HG03521 (cell line): Measurements from ENCODE around the gene OR4D2.
"Not testable (repeated sequence)": the region's sequence is repeated elsewhere in the genome, so short reads cannot be mapped to it uniquely, and the experiment has no call there.

Experiments used
- ATAC-seq: cut with Tn5 transposase; IDR thresholded peaks from one replicate; pipeline ENCODE4 v1.9.1; 2021; ENCODE audit warnings: mild to moderate bottlenecking, moderate library complexity; ENCODE audit not compliant: unreplicated experiment

OR4D2 gene

DNA sequence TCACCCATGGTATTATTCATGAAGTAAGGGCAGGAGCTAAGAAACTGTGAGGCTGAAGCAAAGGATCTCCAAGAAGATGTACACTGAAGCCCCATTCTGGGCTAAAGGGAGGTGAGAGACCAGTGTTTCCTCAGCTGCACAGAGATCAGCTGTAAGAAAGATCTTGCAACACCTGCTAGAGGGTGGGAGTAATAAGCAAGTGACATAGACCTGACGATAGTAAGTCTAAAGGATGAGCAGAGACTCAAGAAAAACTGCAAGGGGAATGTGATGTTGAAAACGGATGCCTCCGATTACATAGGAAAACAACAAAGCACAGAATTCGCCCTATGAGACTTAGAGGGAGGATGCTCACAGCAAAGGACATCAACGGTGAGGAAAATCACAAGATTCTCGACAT, at the start of gene OR4D2:
TSS of gene OR4D2 (plus strand) at position 301 of the 400 bp plus-strand sequence. CDS start 2,674 bp downstream, outside the sequence.
- no peak for ATAC-seq

DNA sequence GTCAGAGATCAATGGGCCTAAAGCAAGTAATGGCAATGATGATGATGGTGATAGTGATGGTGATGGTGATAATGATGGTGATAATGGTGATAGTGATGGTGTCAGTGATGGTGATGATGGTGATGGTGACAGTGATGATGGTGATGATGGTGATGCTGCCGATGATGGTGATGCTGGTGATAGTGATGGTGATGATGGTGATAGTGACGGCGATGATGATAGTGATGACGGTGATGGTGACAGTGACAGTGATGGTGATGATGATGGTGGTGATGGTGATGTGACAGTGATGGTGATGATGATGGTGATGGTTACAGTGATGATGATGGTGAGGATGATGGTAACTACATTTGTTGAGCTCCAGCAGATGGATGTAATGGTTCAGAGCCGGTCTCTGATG, 49.4 kb upstream of the OR4D2 start:
- ATAC-seq: no peak

DNA sequence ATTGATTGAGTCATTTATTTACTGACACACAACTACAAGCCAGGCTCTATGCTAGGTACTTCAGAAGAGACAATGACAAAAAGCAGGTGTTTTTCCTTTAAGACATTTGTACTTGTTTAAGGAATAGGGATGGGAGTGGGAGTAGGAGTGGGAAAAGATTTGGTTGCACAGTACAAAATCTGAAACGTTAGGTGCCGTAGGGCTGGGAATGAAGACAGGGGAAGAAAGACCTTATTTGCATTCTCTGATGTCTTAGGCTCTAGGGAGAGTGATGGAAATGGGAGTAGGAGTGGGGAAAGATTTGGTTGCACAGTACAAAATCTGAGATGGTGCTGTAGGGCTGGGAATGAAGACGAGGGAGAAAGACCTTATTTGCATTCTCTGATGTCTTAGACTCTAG, 47.3 kb upstream of the OR4D2 start:
- no peak for ATAC-seq

DNA sequence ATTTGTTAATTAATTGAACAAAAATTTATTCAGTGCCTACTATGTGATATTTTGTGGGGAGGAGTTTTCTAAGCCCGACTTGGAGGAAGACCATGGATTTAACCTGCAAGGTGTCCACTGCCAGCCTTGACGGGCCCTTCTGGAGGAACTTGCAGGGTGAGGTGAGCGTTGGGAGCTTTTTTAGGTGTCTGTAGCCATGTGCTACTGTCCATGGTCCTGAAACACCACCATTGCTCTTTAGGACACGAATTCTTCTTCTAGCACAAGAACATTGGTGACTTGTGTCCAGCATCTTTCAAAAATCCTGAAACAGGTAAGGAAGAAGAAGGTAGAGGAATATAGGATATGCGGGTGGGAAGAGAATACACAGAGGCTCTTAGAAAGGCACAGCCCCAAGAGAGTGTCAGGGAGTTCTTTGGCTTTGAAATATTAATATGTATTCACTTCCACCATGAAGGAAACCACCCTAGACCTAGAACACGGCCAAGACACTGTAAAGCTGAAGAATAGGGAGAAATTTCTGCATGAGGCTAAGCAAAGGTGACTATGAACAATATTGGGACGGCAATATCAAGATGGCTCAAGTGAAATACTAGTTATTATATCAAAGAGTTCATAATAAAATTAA, 46.5 kb upstream of the OR4D2 start:
- ATAC-seq: no peak

DNA sequence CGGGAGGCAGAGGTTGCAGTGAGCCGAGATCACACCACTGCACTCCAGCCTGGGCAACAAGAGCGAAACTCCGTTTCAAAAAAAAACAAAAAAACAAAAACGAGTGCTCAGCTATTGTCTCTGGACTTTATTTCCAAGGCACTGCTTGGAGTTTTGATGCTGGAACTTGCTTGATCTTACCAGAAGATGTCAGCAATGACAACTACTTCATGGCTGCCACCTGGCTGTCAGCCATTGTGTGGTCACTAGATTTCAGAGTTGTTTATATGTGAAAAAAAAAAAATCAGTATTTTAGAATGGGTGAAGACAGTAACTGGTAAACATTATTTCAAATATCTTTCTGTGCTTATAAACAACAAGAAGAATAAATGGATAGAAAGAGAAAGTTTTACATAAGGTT, 44.9 kb upstream of the OR4D2 start:
- no peak for ATAC-seq

DNA sequence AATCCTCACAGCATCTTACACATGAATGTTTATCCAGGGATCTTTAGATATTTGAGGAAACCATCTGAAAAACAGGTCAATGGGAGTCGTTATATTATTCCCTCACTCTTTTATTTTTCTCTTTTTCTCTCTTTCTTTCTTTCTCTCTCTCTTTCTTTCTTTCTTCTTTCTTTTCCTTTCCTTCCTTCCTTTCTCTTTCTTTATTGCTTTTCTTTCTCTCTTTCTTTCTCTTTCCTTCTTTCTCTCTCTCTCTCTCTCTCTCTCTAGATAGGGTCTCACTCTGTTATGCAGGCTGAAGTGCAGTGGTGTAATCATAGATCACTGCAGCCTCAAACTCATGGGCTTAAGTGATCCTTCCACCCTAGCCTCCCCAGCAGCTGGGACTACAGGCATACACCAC, 38.9 kb upstream of the OR4D2 start:
- ATAC-seq: no peak

DNA sequence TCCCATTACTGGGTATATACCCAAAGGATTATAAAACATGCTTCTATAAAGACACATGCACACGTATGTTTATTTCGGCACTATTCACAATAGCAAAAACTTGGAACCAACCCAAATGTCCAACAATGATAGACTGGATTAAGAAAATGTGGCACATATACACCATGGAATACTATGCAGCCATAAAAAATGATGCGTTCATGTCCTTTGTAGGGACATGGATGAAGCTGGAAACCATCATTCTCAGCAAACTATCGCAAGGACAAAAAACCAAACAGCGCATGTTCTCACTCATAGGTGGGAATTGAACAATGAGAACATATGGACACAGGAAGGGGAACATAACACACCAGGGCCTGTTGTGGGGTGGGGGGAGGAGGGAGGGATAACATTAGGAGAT, 34.1 kb upstream of the OR4D2 start:
- ATAC-seq: not testable (repeated sequence)

DNA sequence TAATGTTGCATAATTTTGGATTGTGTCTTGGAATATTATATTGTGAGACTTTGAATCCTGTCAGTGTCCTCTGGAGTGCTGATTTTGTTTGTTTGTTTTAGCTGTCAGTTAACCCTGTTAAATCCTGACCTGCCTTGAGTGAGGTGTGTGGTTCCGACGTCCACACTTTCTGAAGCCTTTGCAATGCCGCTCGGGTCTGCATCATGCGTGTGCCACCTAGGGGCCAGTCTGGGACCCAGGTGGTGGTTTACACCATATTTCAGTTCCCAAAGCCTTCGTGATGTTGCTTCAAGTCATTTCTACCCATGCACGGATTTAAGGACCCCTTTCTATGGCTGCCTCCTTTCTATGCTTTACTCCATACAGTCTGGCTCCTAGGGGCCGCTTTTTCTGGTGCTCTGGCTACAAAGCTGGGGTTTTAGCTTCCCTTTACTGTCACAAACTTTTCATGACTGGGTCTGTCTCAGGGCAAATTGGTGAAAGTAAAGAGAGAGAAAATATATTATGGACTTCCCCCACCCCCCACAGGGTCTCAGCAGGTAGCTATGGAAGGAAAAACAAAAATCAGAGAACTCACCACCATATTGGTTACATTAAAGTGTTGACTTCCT, 30.0 kb upstream of the OR4D2 start:
- no peak for ATAC-seq

DNA sequence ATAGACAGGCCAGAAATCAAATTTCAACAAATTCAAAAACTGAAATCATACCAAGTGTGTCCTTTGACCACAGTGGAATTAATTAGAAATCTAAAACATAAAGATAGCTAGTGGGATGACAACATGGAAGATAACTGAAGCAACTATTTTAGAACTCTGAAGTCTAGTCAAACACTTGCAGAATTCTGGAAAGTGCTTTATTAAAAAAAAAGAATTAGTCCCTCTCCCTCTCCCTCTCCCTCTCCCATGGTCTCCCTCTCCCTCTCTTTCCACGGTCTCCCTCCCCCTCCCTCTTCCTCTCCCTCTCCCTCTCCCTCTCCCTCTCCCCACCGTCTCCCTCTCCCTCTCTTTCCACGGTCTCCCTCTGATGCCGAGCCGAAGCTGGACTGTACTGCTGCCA, 25.3 kb upstream of the OR4D2 start:
- no peak for ATAC-seq

DNA sequence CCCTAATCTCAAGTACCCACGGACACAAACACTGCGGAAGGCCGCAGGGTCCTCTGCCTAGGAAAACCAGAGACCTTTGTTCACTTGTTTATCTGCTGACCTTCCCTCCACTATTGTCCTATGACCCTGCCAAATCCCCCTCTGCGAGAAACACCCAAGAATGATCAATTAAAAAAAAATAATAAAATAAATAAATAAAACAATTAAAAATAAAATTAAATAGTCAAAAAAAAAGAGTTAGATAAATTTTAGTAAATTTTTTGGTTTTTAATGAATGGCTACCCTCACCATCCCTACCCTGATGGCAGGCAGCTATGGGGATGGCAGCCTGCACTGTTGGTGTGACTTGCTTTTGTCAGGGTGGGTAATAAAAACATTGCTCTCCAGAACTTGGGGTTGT, 23.4 kb upstream of the OR4D2 start:
- ATAC-seq: not testable (repeated sequence)

DNA sequence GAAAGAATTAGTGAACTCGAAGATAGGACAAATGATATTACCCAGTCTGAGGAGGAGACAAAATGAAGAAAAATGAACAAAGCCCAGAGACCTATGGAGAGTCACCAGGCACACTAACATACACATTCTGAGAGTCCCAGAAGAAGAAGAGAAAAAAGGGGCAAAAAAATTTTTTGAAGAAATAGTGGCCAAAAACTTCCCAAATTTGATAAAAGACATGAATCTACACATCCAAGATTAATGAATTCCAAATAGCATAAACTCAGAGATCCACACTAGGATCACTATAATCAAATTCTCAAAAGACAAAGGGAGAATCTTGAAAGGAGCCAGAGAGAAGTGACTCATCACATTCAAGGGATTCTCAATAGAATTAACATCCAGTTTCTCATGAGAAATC, 22.0 kb upstream of the OR4D2 start:
- ATAC-seq: no peak

DNA sequence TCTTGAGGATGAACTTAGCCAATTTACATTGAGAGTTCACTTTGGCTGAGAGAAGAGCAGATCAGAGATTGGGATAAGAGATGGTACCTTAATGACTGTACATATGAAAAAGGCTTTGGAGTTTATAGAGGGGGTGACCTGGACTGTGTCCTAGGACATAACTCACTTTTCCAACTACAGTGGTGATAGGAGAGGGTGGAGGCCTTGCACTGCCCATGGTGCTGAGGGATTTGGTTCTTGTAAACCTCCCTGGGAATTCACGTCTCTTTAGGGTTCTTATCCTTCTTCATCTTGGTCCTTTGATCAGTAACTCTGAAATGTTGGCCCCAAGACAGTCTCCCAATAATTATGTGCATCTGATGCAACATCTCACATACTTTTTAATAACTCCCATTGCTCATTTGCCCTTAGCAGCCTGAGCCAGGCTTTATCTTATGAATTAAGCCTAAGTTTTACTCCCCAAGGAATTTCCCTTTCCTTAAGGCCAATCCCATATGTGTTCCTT, 18.8 kb upstream of the OR4D2 start, which contains the start of gene OR4D1:
TSS of gene OR4D1 (plus strand) at position 455 of the 505 bp plus-strand sequence. CDS start 6,770 bp downstream, outside the sequence.
- no peak for ATAC-seq

DNA sequence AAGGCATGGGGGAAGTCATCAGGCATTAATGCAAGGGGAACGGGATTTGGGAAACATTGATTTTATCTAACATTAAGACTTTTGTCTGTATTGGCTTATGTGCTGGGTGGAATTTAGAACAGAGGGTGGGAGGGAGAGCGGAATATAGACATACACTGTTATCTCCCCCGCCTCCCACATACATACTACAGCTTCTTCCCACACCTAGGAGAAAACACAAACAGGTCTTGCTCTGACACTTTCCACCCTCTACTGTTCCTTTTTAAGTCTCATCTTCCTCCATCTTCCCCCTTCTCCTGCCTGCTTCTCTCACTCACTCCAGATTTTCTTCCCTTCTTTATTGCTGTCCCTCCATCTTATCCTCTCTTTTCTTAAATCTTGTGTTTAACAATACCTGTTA, 18.2 kb upstream of the OR4D2 start:
- no peak for ATAC-seq

DNA sequence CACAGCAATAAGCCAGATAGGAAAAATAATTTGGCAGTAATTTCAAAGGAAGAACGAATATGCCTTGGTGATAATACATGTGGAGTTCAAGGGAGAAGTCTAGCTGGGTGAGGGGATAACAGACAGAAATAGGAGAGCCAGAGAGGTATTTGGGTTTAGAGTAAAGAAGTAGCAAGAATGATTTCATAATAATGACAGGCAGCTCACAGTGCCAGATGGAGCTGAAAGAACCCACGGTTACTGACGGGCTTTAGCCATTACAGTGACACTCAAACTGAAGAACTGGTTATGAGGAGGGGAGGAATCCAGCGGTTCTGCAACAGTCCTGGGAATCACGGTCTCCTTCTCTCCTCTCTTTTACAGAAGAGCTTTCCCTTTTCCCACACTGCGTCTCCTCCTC, 16.4 kb upstream of the OR4D2 start:
- no peak for ATAC-seq

DNA sequence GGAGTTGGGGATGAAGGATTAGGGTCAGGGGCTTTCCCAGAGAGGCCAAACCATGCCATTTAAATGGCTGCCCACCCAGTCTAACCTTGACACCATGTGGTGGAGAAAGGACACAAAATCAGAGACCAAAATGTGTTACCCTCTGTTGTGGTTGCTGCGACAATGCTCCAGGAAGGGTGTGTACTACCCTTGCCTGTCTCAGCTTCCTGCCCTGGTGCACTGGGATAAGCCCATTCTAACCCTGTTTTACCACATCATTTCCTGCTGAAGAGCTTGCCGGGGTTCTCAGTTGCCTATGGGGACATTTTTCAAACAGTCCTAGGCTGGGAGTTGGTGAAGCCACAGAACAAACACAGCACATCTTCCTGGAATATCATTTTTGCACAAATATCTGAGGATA, 13.7 kb upstream of the OR4D2 start:
- ATAC-seq: no peak

DNA sequence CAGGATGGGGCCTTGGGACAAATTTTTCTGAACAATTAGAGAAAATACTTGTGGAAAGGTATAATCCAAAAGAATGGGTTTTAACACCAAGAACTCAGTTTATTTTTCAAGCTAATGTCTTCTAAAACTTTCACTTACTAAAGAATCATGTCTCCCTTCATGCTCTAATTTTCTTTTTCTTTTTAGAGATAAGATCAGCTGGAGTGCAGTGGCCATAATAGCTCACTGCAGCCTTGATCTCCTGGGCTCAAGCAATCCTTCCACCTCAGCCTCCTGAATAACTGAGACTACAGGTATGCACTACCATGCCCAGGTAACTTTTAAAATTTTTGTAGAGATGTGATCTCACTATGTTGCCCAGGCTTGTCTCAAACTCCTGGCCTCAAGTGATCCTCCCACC, 13.1 kb upstream of the OR4D2 start:
- ATAC-seq: no peak

DNA sequence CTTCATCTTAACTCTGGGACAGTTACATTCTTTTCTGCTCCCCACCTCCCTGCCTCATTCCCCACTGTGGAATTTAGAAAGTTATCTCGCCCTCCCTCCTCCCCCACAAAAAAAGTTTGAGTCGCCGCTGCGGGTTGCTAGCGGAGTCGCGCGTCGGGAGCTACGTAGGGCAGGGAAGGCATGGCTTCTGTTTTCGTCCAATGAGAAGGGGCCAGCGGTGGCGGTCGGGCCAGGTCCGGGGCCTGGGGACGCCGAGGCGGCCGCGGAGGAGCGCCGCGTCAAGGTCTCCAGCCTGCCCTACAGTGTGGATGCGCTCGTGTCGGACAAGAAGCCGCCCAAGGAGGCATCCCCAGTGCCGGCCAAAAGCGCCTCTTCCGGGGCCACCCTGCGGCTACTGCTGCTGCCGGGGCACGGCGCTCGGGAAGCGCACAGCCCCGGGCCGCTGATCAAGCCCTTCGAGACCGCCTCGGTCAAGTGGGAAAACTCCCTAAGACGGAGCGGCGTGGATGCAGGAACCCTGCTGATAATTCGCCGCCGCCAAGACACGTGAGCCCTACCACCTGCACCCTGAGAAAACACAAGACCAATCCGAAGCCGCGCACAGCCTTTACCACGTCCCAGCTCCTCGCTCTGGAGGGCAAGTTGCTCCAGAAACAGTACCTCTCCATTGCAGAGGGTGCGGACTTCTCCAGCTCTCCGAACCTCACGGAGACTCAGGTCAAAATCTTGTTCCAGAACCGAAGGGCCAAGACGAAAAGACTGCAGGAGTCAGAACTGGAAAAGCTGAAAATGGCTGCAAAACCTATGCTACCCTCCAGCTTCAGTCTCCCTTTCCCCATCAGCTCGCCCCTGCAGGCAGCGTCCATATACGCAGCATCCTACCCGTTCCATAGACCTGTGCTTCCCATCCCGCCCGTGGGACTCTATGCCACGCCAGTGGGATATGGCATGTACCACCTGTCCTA, 9.7 kb upstream of the OR4D2 start:
- ATAC-seq: no peak

DNA sequence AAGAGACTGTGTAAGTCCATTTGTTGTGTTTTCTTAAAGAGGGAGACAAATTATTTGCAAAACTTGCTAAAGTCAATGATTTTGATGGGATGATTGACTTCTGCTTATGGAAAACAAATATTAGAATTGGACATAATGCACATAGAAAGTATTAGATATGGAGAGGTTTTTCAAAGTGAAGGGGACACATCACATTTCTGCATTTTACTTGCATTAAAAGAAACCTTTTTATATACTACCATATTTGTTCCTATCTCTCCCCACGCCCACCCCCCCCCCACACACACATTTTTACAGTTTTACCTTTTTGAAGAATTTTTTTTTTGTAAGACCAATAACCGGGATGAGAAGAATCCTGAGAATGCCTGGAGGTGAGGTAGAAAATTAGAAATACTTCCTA, 8.6 kb upstream of the OR4D2 start:
- ATAC-seq: no peak

DNA sequence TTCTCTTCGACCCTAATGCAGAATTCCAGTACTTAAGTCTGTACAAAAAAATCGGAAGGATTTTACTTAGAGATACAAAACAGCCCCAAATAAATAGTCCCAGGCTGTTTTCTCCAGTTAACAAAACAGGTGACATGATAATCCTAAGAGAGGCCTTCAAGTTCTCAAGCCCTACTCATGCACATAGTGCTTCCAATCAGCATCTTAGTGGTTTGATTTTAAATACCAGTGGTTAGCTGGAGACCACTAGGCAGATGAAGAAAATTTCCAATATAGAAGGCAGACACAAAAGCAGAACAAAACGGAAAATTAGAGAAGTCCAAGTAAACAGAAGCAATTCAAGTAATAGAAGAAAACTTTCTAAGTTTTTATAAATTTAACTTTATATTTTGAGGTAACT, 5.2 kb upstream of the OR4D2 start:
- ATAC-seq: no peak

DNA sequence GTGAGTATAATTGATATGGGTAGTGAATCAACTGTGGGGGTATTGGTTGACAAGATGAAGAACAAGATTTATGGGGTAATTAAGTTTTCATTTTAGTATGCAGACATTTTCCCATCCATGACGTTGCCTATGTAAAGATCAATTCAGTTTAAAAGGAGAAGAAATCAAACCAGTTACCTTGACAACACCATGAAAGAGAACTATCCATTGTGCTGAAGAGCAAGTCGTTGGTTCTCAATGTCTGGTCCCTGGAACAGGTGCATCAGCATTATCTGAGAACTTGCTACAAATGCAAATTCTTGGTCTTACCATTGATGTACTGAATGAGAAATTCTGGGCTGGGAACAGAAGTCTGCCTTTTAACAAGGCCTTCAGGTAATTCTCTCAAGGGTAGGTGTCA, 801 bp upstream of the OR4D2 start:
- ATAC-seq: no peak

DNA sequence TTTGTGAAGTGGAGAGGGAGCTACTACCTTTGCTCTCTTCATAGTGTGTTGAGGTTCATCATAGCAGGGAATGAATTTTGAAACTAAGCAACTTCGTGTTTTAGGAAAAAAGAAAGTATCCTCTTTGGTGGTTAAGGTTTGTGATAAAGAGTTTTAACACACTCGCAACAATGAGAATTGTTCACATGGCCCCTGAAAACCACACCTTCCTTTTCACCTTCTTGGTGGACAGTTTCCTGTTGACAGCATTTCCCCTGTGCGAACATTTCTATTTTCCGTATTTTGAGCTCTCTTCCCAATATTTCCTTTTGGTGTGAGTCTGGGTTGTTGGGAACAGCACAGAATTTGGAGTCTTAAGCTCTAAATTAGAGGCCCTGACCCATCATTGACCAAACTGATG, 3.8 kb downstream of the OR4D2 start:
- no peak for ATAC-seq
